Neuronal stem cell (in vitro differentiated cells): ENCODE results near the gene DDX56.
"Not testable (repeated sequence)": the region's sequence is repeated elsewhere in the genome, so short reads cannot be mapped to it uniquely, and the experiment has no call there.

Experiments used
- DNase-seq: peaks from one replicate; pipeline ENCODE4 v3.0.0-alpha.2; 2013; ENCODE audit warnings: low spot score
- H2AFZ ChIP-seq: one replicate; pipeline ENCODE4 v1.6.1; 2013; ENCODE audit warnings: mild to moderate bottlenecking, low read length, inconsistent platforms
- H2AK5ac ChIP-seq: 2 replicates; pipeline ENCODE4 v1.6.1; 2013; ENCODE audit warnings: low read depth, mild to moderate bottlenecking, inconsistent platforms, low read length, moderate library complexity, mixed read lengths
- H2BK120ac ChIP-seq: 2 replicates; pipeline ENCODE4 v1.6.1; 2013; ENCODE audit warnings: low read depth, mild to moderate bottlenecking, inconsistent platforms, low read length, moderate library complexity, mixed read lengths
- H2BK12ac ChIP-seq: one replicate; pipeline ENCODE4 v1.6.1; 2013; ENCODE audit warnings: low read length, inconsistent platforms
- H2BK15ac ChIP-seq: 2 replicates; pipeline ENCODE4 v1.6.1; 2013; ENCODE audit warnings: mild to moderate bottlenecking, low read length, inconsistent platforms, mixed read lengths
- H2BK5ac ChIP-seq: one replicate; pipeline ENCODE4 v1.6.1; 2013; ENCODE audit warnings: inconsistent platforms, mild to moderate bottlenecking, low read length, moderate library complexity
- H3K14ac ChIP-seq: one replicate; pipeline ENCODE4 v1.6.1; 2013; ENCODE audit warnings: low read length, inconsistent platforms
- H3K18ac ChIP-seq: 2 replicates; pipeline ENCODE4 v1.6.1; 2013; ENCODE audit warnings: low read length, inconsistent platforms
- H3K23ac ChIP-seq: 2 replicates; pipeline ENCODE4 v1.6.1; 2013; ENCODE audit warnings: low read depth, mild to moderate bottlenecking, mixed read lengths, low read length, inconsistent platforms; ENCODE audit not compliant: poor library complexity
- H3K27ac ChIP-seq: replicated peaks from 3 replicates; pipeline ENCODE4 v1.5.1; 2013; ENCODE audit warnings: low read length, inconsistent platforms
- H3K27me3 ChIP-seq, 3 experiments: 2 replicates each; pipeline ENCODE4 v1.6.1; 2013; ENCODE audit warnings: low read length in 3 of 3, mild to moderate bottlenecking in 2 of 3, inconsistent platforms in 1 of 3, low read depth in 1 of 3, mixed read lengths in 1 of 3, moderate library complexity in 1 of 3; ENCODE audit not compliant: control insufficient read depth in 3 of 3, insufficient read depth in 3 of 3
- H3K36me3 ChIP-seq, 2 donors: replicated peaks in 1 of 2; 2 replicates each; pipeline ENCODE4 v1.6.1; 2013; ENCODE audit warnings: low read length in 2 of 2; ENCODE audit not compliant: control insufficient read depth in 2 of 2, insufficient read depth in 2 of 2
- H3K4ac ChIP-seq: 2 replicates; pipeline ENCODE4 v1.6.1; 2013; ENCODE audit warnings: inconsistent platforms, mild to moderate bottlenecking, low read length, moderate library complexity
- H3K4me1 ChIP-seq, 2 donors: 1 replicate in 1 of 2; 2 replicates in 1 of 2; pipeline ENCODE4 v1.6.1; 2013; ENCODE audit warnings: low read length in 2 of 2, low read depth in 1 of 2; ENCODE audit not compliant: control insufficient read depth in 2 of 2, insufficient read depth in 1 of 2
- H3K4me2 ChIP-seq: one replicate; pipeline ENCODE4 v1.6.1; 2013; ENCODE audit warnings: mild to moderate bottlenecking, low read length, inconsistent platforms; ENCODE audit not compliant: insufficient read depth, poor library complexity, severe bottlenecking
- H3K4me3 ChIP-seq, 2 donors: 2 replicates each; pipeline ENCODE4 v1.5.1; 2013; ENCODE audit warnings: low read length in 2 of 2, mild to moderate bottlenecking in 2 of 2, inconsistent platforms in 1 of 2, moderate library complexity in 1 of 2
- H3K79me1 ChIP-seq: one replicate; pipeline ENCODE4 v1.6.1; 2013; ENCODE audit warnings: low read depth, mild to moderate bottlenecking, inconsistent platforms, low read length, moderate library complexity
- H3K9ac ChIP-seq: one replicate; pipeline ENCODE4 v1.6.1; 2013; ENCODE audit warnings: mild to moderate bottlenecking, low read depth, low read length, inconsistent platforms; ENCODE audit not compliant: poor library complexity
- H3K9me3 ChIP-seq, 2 donors: replicated peaks in 1 of 2; 2 replicates each; pipeline versions ENCODE3 to v1.6.1; 2013; ENCODE audit warnings: low read length in 2 of 2, mild to moderate bottlenecking in 2 of 2, inconsistent platforms in 1 of 2, low read depth in 1 of 2, mixed read lengths in 1 of 2, moderate library complexity in 1 of 2; ENCODE audit not compliant: control insufficient read depth in 2 of 2, insufficient read depth in 1 of 2
- H4K8ac ChIP-seq: one replicate; pipeline ENCODE4 v1.6.1; 2013; ENCODE audit warnings: low read depth, mild to moderate bottlenecking, inconsistent platforms, low read length, moderate library complexity
- H4K91ac ChIP-seq: one replicate; pipeline ENCODE4 v1.6.1; 2013; ENCODE audit warnings: low read length, low read depth, mild to moderate bottlenecking, inconsistent platforms; ENCODE audit not compliant: poor library complexity
- WGBS, 2 donors: extraction: QIAGEN DNeasy Blood & Tissue Kit; methylation state at CpG; one replicate each; pipeline ENCODE4 v1.1.7; 2013; ENCODE audit warnings: missing lambda C conversion rate in 2 of 2, mixed read lengths in 1 of 2; ENCODE audit not compliant: insufficient read length in 2 of 2, insufficient replicate concordance in 1 of 2; ENCODE audit errors: extremely low coverage in 2 of 2; 5-methylcytosine and 5-hydroxymethylcytosine counted together

Gene DDX56

GRCh38 chr7:44597181-44597580, 23.5 kb upstream of the DDX56 start:
- H2BK15ac ChIP-seq, H3K27ac ChIP-seq, H2BK12ac ChIP-seq, H3K4me1 ChIP-seq, H3K36me3 ChIP-seq, H4K8ac ChIP-seq, H3K18ac ChIP-seq, H2BK5ac ChIP-seq, H2AK5ac ChIP-seq, H3K9me3 ChIP-seq, H2BK120ac ChIP-seq, H3K4me2 ChIP-seq, DNase-seq, H3K14ac ChIP-seq, H2AFZ ChIP-seq, H3K27me3 ChIP-seq, H3K4me3 ChIP-seq, H3K9ac ChIP-seq, H3K23ac ChIP-seq, H3K4ac ChIP-seq, H3K79me1 ChIP-seq, H4K91ac ChIP-seq: not testable (repeated sequence)
- WGBS, 2 donors: no CpG with 5 or more reads among the region's 8 CpGs

GRCh38 chr7:44595934-44596635, 22.4 kb upstream of the DDX56 start:
- H2BK120ac ChIP-seq: no peak overlapping the region
- no peaks in the 10 kb centered on the region for H3K79me1 ChIP-seq
- H2BK15ac ChIP-seq: no peak overlapping the region
- H3K4me2 ChIP-seq: no peak overlapping the region
- H3K23ac ChIP-seq: no peak overlapping the region
- DNase-seq: no peak
- no peak overlapping the region for H3K14ac ChIP-seq
- no peak overlapping the region for H2AK5ac ChIP-seq
- peak overlapping the region; percentile 83 for H2AFZ ChIP-seq
- no peak overlapping the region for H2BK12ac ChIP-seq
- H3K4me3 ChIP-seq: no peak overlapping the region
- no peaks in the 10 kb centered on the region for H3K36me3 ChIP-seq
- H3K4me1 ChIP-seq: no peaks in the 10 kb centered on the region
- H3K27ac ChIP-seq: no peak overlapping the region
- H4K91ac ChIP-seq: no peak overlapping the region
- no peak overlapping the region for H4K8ac ChIP-seq
- no CpG with 5 or more reads among the region's 5 CpGs for WGBS, 2 donors
- no peak overlapping the region for H2BK5ac ChIP-seq
- no peaks in the 10 kb centered on the region for H3K9me3 ChIP-seq
- H3K18ac ChIP-seq: no peak overlapping the region
- H3K4ac ChIP-seq: no peak overlapping the region
- peaks cover 0 to 3% (median 0%) of the 10 kb centered on the region in 3 experiments for H3K27me3 ChIP-seq
- no peak overlapping the region for H3K9ac ChIP-seq

- no peak overlapping the region for H3K18ac ChIP-seq
These were observed 17.2 kb upstream of the DDX56 start for GRCh38 chr7:44590910-44591309.

GRCh38 chr7:44587843-44588711, 14.4 kb upstream of the DDX56 start:
- H3K4me2 ChIP-seq: no peak overlapping the region
- no peak for DNase-seq
- no peak overlapping the region for H3K23ac ChIP-seq
- no peak overlapping the region for H2BK12ac ChIP-seq
- H3K18ac ChIP-seq: no peak overlapping the region
- H3K36me3 ChIP-seq: no peaks in the 10 kb centered on the region
- H2AK5ac ChIP-seq: no peak overlapping the region
- H3K4me1 ChIP-seq: no peaks in the 10 kb centered on the region
- H3K27ac ChIP-seq: no peak overlapping the region
- H3K9me3 ChIP-seq: no peaks in the 10 kb centered on the region
- H3K14ac ChIP-seq: no peak overlapping the region
- no peak overlapping the region for H2BK15ac ChIP-seq
- no peak overlapping the region for H2BK120ac ChIP-seq
- no peak overlapping the region for H4K91ac ChIP-seq
- no peak overlapping the region for H4K8ac ChIP-seq
- H3K4ac ChIP-seq: no peak overlapping the region
- no peaks in the 10 kb centered on the region for H3K27me3 ChIP-seq
- WGBS, 2 donors: no CpG with 5 or more reads among the region's 6 CpGs
- no peak overlapping the region for H3K9ac ChIP-seq
- no peaks in the 10 kb centered on the region for H3K79me1 ChIP-seq
- H2AFZ ChIP-seq: no peak overlapping the region
- no peak overlapping the region for H3K4me3 ChIP-seq
- no peak overlapping the region for H2BK5ac ChIP-seq

More at GRCh38 chr7:44590910-44591309, 17.2 kb upstream of the DDX56 start:
- Histone ChIP-seq H3K4ac (no peak overlapping the region), H3K36me3 (no peaks in the 10 kb centered on the region), H2BK5ac (no peak overlapping the region), H3K14ac (no peak overlapping the region), H3K9me3 (no peaks in the 10 kb centered on the region), H3K27ac (no peak overlapping the region), H4K91ac (no peak overlapping the region), H3K4me3 (no peak overlapping the region), H2AK5ac (no peak overlapping the region), H3K4me2 (no peak overlapping the region), H3K23ac (no peak overlapping the region), H3K79me1 (no peaks in the 10 kb centered on the region), H3K9ac (no peak overlapping the region), H2AFZ (no peak overlapping the region), H4K8ac (no peak overlapping the region), H2BK12ac (no peak overlapping the region), H3K4me1 (no peaks in the 10 kb centered on the region), H2BK15ac (no peak overlapping the region), H3K27me3 (no peaks in the 10 kb centered on the region), H2BK120ac (no peak overlapping the region)
- no CpG with 5 or more reads among the region's 1 CpG for WGBS, 2 donors
- DNase-seq: no peak
